ENCODE measurements around the gene MYL11.

Gene MYL11

GRCh38 chr16:30409125-30410060 is 34.8 kb downstream of the MYL11 start:
- no peak for TF ChIP-seq POLR2AphosphoS5 (IDR thresholded peaks at IDR 0.05; ENCODE audit: low read depth, low read length)
- TF ChIP-seq SIN3A (IDR thresholded peaks at IDR 0.05; ENCODE audit: borderline replicate concordance, insufficient read depth, low read length), result no peak
- TF ChIP-seq TAF1 (IDR thresholded peaks at IDR 0.05; ENCODE audit: borderline replicate concordance, insufficient read depth, low read length), result no peak
- no peak for TF ChIP-seq FOXP2 (optimal IDR thresholded peaks at IDR 0.05; ENCODE audit: borderline replicate concordance, extremely low read depth, extremely low read length, insufficient read depth)
- no peak for TF ChIP-seq REST (IDR thresholded peaks at IDR 0.05; ENCODE audit: insufficient read depth in 1 of 2, low read depth in 2 of 2, low read length in 2 of 2)

- TF ChIP-seq FOXP2 (optimal IDR thresholded peaks at IDR 0.05; ENCODE audit: borderline replicate concordance, extremely low read depth, extremely low read length, insufficient read depth), result no peak
- TF ChIP-seq REST (IDR thresholded peaks at IDR 0.05; ENCODE audit: insufficient read depth in 1 of 2, low read depth in 2 of 2, low read length in 2 of 2), result no peak
- TF ChIP-seq POLR2AphosphoS5 (IDR thresholded peaks at IDR 0.05; ENCODE audit: low read depth, low read length), result no peak
- TF ChIP-seq TAF1 (IDR thresholded peaks at IDR 0.05; ENCODE audit: borderline replicate concordance, insufficient read depth, low read length), result no peak
- TF ChIP-seq SIN3A (IDR thresholded peaks at IDR 0.05; ENCODE audit: borderline replicate concordance, insufficient read depth, low read length), result no peak
Observed at GRCh38 chr16:30413112-30413806, 38.7 kb downstream of the MYL11 start.

GRCh38 chr16:30414159-30414558 is 39.6 kb downstream of the MYL11 start:
- TF ChIP-seq REST (IDR thresholded peaks at IDR 0.05; ENCODE audit: insufficient read depth in 1 of 2, low read depth in 2 of 2, low read length in 2 of 2) (no peak), FOXP2 (optimal IDR thresholded peaks at IDR 0.05; ENCODE audit: borderline replicate concordance, extremely low read depth, extremely low read length, insufficient read depth) (no peak)

- TF ChIP-seq FOXP2 (optimal IDR thresholded peaks at IDR 0.05; ENCODE audit: borderline replicate concordance, extremely low read depth, extremely low read length, insufficient read depth), result no peak
- no peak for TF ChIP-seq SIN3A (IDR thresholded peaks at IDR 0.05; ENCODE audit: borderline replicate concordance, insufficient read depth, low read length)
- no peak for TF ChIP-seq POLR2AphosphoS5 (IDR thresholded peaks at IDR 0.05; ENCODE audit: low read depth, low read length)
- TF ChIP-seq REST (IDR thresholded peaks at IDR 0.05; ENCODE audit: insufficient read depth in 1 of 2, low read depth in 2 of 2, low read length in 2 of 2), result no peak
- TF ChIP-seq TAF1 (IDR thresholded peaks at IDR 0.05; ENCODE audit: borderline replicate concordance, insufficient read depth, low read length), result no peak
Observed at GRCh38 chr16:30416047-30416603, 41.5 kb downstream of the MYL11 start.

Data from PFSK-1 (cell line).